GM18511 (cell line): Measurements from ENCODE around the gene IPO5.
A peak's percentile ranks its signal among the peaks of the same experiment; 100 is the strongest.
"Not testable (repeated sequence)": the region's sequence is repeated elsewhere in the genome, so short reads cannot be mapped to it uniquely, and the experiment has no call there.

Experiments used
- ATAC-seq: cut with Tn5 transposase; IDR thresholded peaks from one replicate; pipeline ENCODE4 v1.9.1; 2021; ENCODE audit warnings: mild to moderate bottlenecking, moderate library complexity; ENCODE audit not compliant: unreplicated experiment

Gene IPO5

DNA sequence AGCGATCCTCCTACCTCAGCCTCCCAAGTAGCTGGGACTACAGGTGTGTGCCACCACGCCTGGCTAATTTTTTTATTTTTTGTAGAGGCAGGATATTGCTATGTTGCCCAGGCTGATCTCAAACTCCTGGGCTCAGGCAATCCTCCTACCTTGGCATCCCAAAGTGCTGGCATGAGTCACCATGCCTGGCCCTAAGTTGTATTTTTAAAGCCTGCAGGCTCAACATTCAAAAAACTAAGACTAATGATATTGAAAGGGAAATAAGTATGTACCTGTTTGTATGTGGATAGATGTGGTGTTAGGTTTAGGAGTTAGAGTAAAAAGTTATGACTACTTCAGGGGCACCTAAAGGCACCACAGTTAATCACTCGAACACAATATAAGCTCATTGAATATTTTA lies 5.4 kb upstream of the IPO5 start:
- no peak for ATAC-seq

DNA sequence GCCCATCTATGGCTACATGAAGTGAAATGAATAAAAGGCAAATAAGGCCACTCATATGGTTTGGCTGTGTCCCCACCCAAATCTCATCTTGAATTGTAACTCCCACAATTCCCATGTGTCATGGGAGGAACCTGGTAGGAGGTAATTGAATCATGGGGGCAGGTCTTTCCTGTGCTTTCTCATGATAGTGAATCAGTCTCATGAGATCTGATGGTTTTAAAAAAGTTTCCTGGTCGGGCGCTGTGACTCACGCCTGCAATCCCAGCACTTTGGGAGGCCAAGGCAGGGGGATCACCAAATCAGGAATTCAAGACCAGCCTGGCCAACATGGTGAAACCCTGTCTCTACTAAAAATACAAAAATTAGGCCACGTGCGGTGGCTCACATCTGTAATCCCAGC lies 4.2 kb upstream of the IPO5 start:
- not testable (repeated sequence) for ATAC-seq

DNA sequence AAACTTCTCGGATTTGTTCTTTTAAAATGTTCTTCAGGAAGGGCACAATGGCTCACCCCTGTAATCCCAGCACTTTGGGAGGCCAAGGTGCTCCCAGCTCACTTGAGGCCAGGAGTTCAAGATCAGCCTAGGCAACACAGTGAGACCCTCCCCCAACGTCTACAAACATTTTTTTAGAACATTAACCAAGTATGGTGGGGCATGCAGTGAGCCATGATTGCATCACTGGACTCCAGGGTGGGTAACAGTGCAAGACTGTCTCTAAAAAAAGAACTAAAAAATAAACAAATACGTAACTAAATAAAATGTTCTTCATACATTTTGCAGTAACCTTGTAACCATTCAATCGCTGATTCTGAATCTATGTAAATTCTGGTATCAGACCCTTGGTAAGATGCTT lies 2.1 kb upstream of the IPO5 start:
- ATAC-seq, result no peak

DNA sequence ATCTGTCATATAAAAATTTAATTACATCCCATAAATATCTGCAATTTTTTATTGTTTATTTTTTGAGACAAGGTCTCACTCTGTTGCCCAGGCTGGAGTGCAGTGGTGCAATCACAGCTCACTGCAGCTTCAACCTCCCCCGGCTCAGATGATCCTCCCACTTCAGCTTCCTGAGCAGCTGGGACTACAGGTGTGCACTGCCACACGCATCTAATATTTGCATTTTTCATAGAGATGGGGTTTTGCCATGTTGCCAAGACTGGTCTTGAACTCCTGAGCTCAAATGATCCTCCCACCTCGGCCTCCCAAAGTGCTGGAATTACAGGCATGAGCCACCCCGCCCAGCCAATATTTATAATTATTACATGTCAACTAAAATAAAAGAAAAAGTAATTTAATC lies 644 bp upstream of the IPO5 start:
- ATAC-seq, result peak; percentile 83

DNA sequence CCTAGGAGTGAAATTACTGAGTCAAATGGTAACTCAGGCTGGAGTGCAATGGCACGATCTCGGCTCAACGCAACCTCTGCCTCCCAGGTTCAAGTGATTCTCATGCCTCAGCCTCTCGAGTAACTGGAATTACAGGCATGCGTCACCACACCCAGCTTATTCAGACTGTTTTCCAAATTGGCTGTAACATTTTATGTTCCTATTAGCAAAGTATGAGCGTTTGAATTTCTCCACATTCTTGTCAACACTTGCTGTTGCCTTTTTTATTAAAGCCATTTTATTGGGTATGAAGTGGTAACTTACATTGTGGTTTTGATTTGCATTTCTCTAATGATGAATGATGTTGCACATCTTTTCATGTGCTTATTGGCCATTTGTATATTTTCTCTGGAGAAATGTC lies 7.9 kb downstream of the IPO5 start:
- no peak for ATAC-seq

DNA sequence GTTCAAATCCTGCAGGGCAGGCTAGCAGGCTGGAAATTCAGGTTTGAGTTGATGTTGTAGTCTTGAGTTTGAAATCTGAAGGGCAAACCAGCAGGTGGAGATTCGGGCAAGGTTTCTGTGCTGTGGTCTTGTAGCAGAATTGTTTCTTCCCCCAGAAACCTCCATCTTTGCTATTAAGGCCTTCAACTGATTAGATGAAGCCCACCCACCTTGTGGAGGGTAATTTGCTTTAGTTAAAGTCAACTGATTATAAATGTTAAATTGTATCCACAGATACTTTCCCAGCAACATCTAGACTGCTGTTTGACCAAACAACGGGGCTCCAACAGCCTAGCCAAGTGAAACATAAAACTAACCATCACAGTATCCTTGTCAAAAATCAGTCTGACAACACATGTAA lies 9.4 kb downstream of the IPO5 start:
- no peak for ATAC-seq

DNA sequence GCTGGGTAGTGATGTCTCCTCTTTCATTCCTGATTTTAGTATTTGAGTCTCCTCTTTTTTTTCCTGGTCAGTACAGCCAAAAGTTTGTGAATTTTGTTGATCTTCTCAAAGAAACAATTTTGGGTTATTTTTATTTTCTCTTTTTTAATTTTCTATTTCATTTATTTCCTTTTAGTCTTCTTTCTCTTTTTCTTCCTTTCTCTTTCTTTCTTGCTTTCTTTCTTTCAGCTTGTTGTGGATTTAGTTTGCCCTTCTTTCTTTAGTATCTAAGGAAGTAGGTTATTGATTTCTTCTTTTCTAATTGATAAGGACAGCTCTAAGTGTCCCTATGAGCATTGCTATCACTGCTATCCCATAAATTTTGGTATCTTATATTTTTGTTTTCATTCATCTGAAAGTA lies 13.8 kb downstream of the IPO5 start:
- no peak for ATAC-seq

DNA sequence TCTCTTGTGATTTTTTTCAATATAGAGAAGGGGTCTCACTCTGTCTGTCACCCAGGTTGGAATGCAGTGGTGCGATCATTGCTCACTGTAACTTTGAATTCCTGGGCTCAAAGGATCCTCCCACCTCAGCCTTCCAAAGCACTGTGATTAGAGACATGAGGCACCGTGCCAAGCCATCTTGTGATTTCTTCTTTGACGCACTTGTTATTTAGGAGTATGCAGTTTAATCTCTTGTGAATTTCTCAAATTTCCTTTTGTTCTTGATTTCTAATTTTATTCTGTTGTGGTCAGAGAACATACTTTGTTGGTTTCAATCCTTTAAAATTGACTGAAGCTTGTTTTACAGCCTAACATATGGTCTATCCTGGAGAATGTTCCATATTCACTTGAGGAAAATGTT lies 14.5 kb downstream of the IPO5 start:
- ATAC-seq, result no peak

DNA sequence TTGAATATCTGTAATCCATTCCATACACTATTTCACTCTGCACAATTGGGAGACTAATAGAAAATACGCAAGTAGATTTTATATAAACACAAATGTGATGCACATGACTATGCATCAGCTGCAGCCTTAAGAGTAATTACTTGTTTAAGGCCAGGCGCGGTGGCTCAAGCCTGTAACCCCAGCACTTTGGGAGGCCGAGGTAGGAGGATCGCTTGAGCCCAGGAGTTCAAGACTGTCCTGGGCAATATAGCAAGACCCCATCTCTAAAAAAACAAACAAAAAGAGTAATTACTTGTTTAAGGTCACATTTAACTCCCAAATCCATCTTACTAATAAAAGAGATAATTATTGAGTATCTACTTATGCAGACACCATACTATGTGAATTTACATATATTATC lies 18.0 kb downstream of the IPO5 start:
- no peak for ATAC-seq

DNA sequence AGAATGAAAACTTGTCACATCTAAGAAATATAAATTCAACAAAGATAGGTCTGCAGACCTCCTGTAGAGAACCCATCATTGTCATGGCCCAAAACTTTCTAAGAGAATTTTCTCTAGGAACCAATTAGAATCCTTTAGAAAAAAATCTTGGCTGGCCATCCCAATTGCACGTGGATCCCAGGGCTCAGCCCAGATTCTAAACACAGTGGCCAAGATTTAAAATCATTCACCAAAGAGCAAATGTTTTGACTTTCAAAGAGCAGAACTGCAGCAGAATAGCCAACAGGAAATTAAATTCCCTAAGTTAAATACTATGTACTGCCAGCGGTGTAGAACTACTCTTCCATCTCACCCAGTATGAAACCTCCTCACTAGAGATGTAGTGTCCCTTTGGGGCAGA lies 21.3 kb downstream of the IPO5 start:
- no peak for ATAC-seq

DNA sequence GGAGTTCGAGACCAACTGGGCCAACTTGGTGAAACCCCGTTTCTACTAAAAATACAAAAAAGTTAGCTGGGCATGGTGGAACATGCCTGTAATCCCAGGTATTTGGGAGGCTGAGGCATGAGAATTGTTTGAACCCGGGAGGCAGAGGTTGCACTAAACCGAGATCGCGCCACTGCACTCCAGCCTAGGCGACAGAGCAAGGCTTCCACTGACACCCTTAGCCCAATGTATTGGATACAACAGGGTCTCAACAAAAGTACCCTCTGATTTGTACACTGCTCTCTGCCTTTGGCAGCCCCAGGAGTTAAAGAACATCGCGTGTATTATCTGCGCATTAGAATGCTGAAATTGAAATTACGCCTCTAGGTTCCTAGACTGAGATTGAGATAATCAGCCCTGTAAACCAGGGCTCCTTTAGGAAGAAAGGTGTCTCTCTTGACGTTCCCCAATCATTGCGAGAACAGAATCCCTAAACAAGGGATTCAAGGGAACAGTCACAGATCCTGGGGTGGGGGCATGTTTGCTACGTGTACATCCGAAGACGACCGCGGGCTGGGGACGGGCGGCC lies 21.9 kb downstream of the IPO5 start:
- peak; percentile 4 for ATAC-seq

DNA sequence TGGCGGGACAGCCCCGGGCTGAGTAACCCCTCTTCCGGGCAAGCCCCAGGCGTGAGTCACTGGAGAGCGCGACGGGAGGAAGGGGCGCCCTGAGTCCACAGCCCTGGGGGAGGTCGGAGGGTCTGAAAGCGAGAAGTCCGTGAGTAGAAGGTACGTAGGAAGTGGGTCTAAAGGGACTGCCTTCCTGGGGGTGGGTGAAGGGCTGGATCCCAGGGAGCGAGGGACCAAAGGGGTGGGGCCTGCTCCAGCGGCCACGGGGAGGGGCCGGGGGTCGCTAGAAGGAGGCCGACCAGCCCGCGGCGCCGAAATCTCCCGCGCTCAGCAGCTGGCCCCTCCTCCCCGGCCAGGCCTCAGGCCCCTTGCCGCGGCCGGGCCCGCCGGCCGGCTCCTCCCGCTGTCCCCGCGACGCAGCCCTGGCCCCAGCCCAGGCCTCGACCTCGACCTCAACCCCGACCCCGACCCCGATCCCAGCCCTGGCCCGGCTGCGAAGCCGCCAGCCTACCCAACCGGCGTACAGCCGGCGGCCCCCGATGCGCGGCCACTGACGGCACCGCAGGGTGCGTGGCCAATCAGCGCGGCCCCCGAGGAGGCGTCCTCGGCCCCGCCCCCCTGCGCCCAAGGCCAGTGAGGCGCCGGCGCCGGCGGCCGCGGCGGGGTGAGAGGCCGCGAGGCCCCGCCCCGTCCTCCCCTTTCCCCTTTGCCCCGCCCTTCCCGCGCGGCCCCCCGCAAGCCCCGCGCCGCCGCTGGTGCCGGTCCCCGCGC lies 22.6 kb downstream of the IPO5 start:
- ATAC-seq, result peak; percentile 91

DNA sequence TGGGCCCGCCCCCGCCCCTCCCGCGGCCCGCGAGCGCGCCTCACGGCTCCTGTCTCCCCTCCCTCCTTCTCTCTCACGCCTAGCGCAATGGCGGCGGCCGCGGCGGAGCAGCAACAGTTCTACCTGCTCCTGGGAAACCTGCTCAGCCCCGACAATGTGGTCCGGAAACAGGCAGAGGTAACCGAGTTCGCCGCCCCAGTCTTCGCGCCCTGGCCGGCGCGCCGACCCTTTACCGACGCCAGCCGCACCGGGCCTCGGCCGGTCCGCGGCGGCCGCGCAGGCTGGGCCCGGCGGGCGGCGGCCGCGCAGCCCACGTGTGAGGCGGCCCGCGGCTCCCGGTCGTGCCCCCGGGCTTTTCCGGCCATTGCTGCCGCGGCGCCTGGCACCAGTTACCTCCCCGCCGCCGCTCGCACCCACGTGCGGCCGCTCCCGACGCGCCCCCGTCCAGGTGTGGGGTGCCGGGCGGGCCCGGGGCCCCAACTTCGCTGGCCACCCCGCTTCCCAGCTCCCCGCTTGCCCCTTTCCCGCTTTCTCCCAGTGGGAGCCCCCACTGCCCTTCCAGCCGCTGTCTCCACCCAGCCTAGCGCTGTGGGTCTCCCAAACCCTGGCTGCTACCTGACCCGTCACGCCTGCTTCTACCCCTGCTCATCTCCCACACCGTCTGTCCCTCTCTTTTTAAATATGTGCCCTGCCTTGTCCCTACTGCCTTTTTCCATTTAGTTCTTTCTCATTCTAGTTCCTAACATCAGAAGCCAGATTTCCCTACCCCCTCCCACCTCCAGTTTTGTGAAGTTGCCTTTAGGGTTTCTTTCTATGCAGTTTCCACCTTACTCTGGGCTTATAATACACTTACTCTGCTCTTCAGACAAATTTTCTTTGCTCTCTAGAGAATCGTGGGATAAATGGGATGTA lies 23.4 kb downstream of the IPO5 start:
- peak; percentile 50 for ATAC-seq

DNA sequence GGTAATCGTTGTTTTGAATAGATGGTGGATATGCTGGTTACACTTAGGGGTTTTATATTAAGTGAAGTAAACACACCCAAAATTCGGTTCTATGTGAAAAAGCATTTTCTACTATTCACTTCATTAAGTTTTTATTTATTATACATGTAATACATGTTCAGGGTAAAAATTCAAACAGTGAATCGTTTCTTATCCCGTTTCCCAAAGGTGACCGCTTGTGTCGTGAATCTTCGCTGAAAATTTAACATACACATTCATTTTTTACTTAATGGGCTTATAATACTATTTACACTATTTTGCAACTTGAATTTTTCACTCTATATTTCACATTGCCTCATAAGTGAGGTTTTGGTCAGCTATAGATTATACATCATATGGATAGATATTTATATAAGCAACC lies 24.5 kb downstream of the IPO5 start:
- ATAC-seq, result no peak

DNA sequence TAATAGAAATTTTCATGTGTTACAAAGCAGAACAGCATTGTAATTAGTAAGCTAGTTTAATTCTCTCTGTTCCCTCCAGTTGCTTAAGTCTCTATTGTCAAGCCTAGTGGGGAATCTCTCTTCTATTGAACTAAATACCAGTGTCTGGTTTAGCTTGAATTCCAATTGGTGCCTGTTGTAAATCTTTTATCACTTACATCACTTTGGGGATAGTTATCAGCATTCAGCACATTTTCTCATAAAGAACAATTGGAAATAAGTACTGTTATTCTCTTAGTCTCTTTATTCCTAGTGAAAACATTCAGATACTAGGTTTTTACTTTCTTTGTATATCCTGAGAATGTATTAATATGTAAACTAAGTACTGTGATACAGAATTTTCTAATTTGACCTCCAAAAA lies 25.2 kb downstream of the IPO5 start:
- ATAC-seq, result no peak

DNA sequence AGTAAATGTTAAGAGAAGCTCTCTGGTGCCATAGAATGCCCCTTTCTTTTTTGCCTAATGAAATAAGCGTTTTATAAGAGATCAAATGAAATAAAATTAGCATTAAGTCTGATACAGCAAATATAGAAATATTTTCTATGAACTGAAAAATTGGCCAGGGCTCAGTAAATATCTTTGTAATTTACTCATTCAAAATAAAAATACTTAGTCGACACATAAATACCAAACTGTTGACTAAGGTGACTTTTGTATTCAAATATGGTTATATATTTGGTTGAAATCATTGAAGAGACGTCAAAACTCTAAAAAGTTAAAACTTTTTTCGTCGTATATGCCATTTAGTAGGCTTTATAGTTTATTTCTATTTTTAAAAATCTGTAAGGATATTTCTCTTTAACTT lies 25.6 kb downstream of the IPO5 start:
- ATAC-seq, result no peak

DNA sequence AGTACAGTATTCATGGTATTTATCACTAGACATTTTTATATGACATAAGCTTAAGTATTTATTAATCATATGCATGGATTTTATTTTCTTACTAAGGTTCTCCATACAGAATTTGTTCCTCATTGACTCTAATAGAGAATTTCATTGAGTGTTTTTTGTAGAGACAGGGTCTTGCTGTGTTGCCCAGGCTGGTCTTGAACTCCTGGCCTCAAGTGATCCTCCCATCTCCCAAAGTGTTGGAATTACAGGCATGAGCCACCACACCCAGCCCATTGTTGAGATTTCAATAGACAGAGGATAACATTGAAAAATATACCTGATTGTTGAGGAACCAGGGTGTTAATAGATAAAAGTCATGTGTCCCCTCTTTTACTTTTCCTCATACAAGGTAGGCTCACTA lies 26.1 kb downstream of the IPO5 start:
- ATAC-seq, result no peak

DNA sequence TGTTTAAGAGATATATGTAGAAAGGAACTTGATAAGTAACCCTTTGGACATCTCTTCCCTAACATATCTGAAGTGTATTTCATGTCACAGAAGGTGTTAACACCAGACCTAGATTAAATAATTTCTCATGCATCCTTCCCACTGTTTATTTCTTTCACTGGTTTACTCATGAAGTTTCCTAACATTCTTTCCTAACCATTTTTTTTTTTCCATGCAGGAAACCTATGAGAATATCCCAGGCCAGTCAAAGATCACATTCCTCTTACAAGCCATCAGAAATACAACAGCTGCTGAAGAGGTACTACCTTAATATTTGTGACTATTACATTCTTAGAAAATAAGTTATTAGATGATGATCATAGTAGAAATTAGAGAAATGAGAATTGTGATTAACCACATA lies 28.8 kb downstream of the IPO5 start:
- no peak for ATAC-seq

DNA sequence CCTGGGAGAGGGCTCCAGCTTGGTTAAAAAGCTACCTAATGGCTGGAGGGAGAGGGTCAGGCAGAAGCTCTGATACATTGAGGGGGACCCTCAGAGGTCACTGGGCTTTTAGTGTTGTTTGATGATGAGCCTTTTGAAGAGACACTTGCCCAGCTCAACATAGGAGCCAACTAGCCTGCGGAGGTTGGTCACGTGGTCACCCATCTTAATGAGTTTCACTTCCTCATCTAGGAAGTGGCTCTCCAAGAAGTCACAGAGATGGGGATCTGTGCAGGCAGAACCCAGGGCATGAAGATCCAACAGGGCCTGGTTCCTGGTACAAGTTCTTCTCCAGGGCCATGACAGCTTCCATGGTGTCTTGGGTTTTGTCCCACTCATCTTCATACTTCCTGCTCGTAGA lies 33.4 kb downstream of the IPO5 start:
- peak; percentile 86 for ATAC-seq

DNA sequence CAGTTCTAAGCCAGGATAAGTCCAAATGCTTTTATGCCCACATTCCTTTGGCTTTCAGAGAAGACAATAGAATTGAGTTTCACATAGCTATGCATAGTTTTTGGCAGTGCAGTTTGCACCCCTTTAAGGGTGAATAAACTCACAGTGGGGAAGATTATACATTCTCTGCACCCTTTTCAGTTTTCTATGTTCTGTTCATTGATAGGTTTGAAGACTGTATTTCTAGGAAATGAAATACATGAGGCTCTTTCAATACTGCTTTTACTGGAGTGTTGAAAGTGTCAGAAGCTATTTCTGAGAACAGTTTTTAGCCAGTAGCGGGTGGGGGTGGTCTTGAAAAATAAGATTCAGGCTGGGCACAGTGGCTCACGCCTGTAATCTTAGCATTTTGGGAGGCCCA lies 46.2 kb downstream of the IPO5 start:
- no peak for ATAC-seq

DNA sequence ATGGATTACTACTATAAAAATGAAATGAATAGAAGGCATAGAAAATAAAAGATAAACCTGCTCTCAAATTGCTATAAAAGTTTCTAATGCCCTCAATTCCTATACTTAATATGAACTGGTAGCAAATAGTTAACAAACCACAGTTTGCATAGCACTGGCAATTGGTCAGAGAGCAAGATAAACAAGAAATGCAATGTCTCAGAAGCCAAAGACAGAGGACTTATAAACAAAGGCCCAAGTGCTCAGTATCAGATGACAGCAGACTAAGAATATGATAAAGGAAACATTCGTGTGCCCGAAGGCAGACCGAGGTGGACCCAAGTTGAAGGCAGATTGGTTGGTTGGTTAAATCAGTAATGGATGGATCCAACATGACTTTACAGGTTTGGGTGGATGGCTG lies 50.6 kb downstream of the IPO5 start:
- ATAC-seq, result no peak

DNA sequence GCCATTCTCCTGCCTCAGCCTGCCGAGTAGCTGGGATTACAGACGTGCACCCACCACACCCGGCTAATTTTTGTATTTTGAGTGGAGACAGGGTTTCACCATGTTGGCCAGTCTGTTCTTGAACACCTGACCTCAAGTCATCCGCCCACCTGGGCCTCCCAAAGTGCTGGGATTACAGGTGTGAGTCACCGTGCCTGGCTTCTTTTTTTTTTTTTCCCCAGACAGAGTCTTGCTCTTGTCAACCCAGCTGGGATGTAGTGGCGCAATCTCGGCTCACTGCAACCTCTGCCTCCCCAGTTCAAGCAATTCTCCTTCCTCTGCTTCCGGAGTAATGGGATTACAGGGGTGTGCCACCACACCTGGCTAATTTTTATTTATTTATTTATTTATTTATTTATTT lies 51.5 kb downstream of the IPO5 start:
- not testable (repeated sequence) for ATAC-seq
